ENCODE measurements around the gene PKD2.

The PKD2 gene

GRCh38 chr4:88007304-88008121, at the start of gene PKD2:
TSS of gene PKD2 (plus strand) at chr4:88007635. CDS start at chr4:88007734, 99 bp downstream.
- peak; percentile 66 for FAIRE-seq

GRCh38 chr4:87961993-87962392, 45.4 kb upstream of the PKD2 start:
- DNase-seq (ENCODE audit: extremely low spot score, insufficient read length, low read depth) (no peak), FAIRE-seq (no peak)

More at GRCh38 chr4:88007304-88008121, at the start of gene PKD2:
- peak; percentile 79 for DNase-seq (ENCODE audit: extremely low spot score, insufficient read length, low read depth)

GRCh38 chr4:87962398-87963146, 44.9 kb upstream of the PKD2 start:
- no peak for DNase-seq (ENCODE audit: extremely low spot score, insufficient read length, low read depth)
- no peak for FAIRE-seq

- DNase-seq (ENCODE audit: extremely low spot score, insufficient read length, low read depth), result no peak
- no peak for FAIRE-seq
Observed at GRCh38 chr4:87965501-87965975, 41.9 kb upstream of the PKD2 start.

GRCh38 chr4:87966095-87966496, 41.3 kb upstream of the PKD2 start:
- FAIRE-seq, result no peak
- DNase-seq (ENCODE audit: extremely low spot score, insufficient read length, low read depth), result no peak

- DNase-seq (ENCODE audit: extremely low spot score, insufficient read length, low read depth) (no peak), FAIRE-seq (no peak)
Observed at GRCh38 chr4:87967193-87967592, 40.2 kb upstream of the PKD2 start.

GRCh38 chr4:87970121-87970520, 37.3 kb upstream of the PKD2 start:
- no peak for FAIRE-seq
- DNase-seq (ENCODE audit: extremely low spot score, insufficient read length, low read depth), result no peak

GRCh38 chr4:87971866-87972265, 35.6 kb upstream of the PKD2 start:
- DNase-seq (ENCODE audit: extremely low spot score, insufficient read length, low read depth) (no peak), FAIRE-seq (no peak)

- FAIRE-seq, result peak; percentile 91
Observed at GRCh38 chr4:87973283-87974169, 33.9 kb upstream of the PKD2 start.

GRCh38 chr4:87974856-87975462, 32.5 kb upstream of the PKD2 start:
- no peak for FAIRE-seq
- no peak for DNase-seq (ENCODE audit: extremely low spot score, insufficient read length, low read depth)

More at GRCh38 chr4:87973283-87974169, 33.9 kb upstream of the PKD2 start:
- no peak for DNase-seq (ENCODE audit: extremely low spot score, insufficient read length, low read depth)

GRCh38 chr4:87975466-87975865, 32.0 kb upstream of the PKD2 start, which contains the start of gene SPP1:
TSS of gene SPP1 (plus strand) at chr4:87975714. CDS start at chr4:87976896, 1,182 bp downstream.
- no peak for DNase-seq (ENCODE audit: extremely low spot score, insufficient read length, low read depth)

GRCh38 chr4:87977521-87978278, 29.7 kb upstream of the PKD2 start:
- no peak for DNase-seq (ENCODE audit: extremely low spot score, insufficient read length, low read depth)
- no peak for FAIRE-seq

More at GRCh38 chr4:87975466-87975865, 32.0 kb upstream of the PKD2 start, which contains the start of gene SPP1:
- peak; percentile 85 for FAIRE-seq

GRCh38 chr4:87978681-87979080, 28.8 kb upstream of the PKD2 start:
- DNase-seq (ENCODE audit: extremely low spot score, insufficient read length, low read depth) (no peak), FAIRE-seq (no peak)

- no peak for DNase-seq (ENCODE audit: extremely low spot score, insufficient read length, low read depth)
- no peak for FAIRE-seq
Observed at GRCh38 chr4:87979810-87980209, 27.6 kb upstream of the PKD2 start.

- DNase-seq (ENCODE audit: extremely low spot score, insufficient read length, low read depth) (no peak), FAIRE-seq (no peak)
Observed at GRCh38 chr4:87981486-87981885, 25.9 kb upstream of the PKD2 start.

GRCh38 chr4:87982036-87982435, 25.4 kb upstream of the PKD2 start:
- DNase-seq (ENCODE audit: extremely low spot score, insufficient read length, low read depth), result no peak
- FAIRE-seq, result no peak

GRCh38 chr4:87982446-87983010, 24.9 kb upstream of the PKD2 start:
- FAIRE-seq (no peak), DNase-seq (ENCODE audit: extremely low spot score, insufficient read length, low read depth) (no peak)

- DNase-seq (ENCODE audit: extremely low spot score, insufficient read length, low read depth) (no peak), FAIRE-seq (no peak)
Observed at GRCh38 chr4:87983996-87984395, 23.4 kb upstream of the PKD2 start.
